ENCODE data around the gene NUAK1.

- TF ChIP-seq EZH2phosphoT487 (IDR thresholded peaks at IDR 0.05; ENCODE audit: insufficient read depth, low read depth) (no peak), EZH2 (IDR thresholded peaks at IDR 0.05; ENCODE audit: insufficient read depth, poor library complexity, severe bottlenecking) (no peak)
These were observed 30.4 kb downstream of the NUAK1 start for GRCh38 chr12:106108185-106108835.

Data from GM23248 (cell line).